Heart left ventricle (tissue), 11 donors: ENCODE measurements around the gene INPP5D. TPM values are rescaled to one million over a fixed set of nuclear protein-coding genes. Genes with fewer than 3 reads are reported as not detected.

Source experiments
- polyA plus RNA-seq, 2 donors: library from polyadenylated mRNA; stranded (reverse); fragments of 200-250 nt; gene quantifications; one replicate each; pipeline ENCODE4 v1.2.3, GENCODE V29; 2013
- total RNA-seq, 9 donors: library from RNA; depleted of rRNA in 2 of 9; stranded (reverse); fragments of >200 nt in 2 of 9; fragmentation: NEBNext Ultra II Directional in 3 of 9; extraction: Animal tissue kit (Norgen Biotek cat#: 25700) in 3 of 9; gene quantifications; one replicate each; pipeline versions ENCODE4 v1.1.0 to v1.2.4, GENCODE V29; 2016 to 2023
- donor health status: ischemic (EF 13 %, LVEDD 7.1; RV severe dilation, severe dysfunction).
- donor health status: healthy with polysubstance abuse.
- donor health status: DM: no; HTN: yes; CAD: no.
- donor health status: DM: no; HTN: no; CAD: no.
- donor health status: ischemic (EF 25% LVEDD 5.7; RV mildly dilated, moderate dysfunction).
- donor health status: healthy.
- donor health status: DM: yes; HTN: yes; CAD: no.
- donor health status: PGD.
- donor health status: nonischemic (EF 23%, LVEDD 6.1; RV moderate dilation, normal function).

Gene INPP5D
- total and polyA plus RNA-seq, 11 donors, result 2.8 to 29.1 (median 4.9) TPM

Other genes with a start within 250 kb of the INPP5D start
- 1 to 10 TPM in 3 of 9 donors, under 1 TPM in 6; 0.38 to 2.9 (median 0.74) TPM for gene SNORC, start 190.1 kb upstream of the INPP5D start, total RNA-seq
- under 1 TPM; 0.46 to 0.88 TPM for gene SNORC, start 190.1 kb upstream of the INPP5D start, polyA plus RNA-seq
- gene NGEF, start 47.1 kb upstream of the INPP5D start, total RNA-seq, result under 1 TPM in 5 of 9 donors, not detected in 4; 0.19 to 0.62 (median 0.56) TPM
- under 1 TPM; 0.15 to 0.42 TPM for gene NGEF, start 47.1 kb upstream of the INPP5D start, polyA plus RNA-seq
- not detected for gene NEU2, start 27.7 kb upstream of the INPP5D start, total RNA-seq
- gene NEU2, start 27.7 kb upstream of the INPP5D start, polyA plus RNA-seq, result not detected
- gene ATG16L1, start 191.3 kb downstream of the INPP5D start, total RNA-seq, result 10 to 100 TPM; 13.7 to 22.2 (median 15.8) TPM
- gene ATG16L1, start 191.3 kb downstream of the INPP5D start, polyA plus RNA-seq, result 10 to 100 TPM in 1 of 2 donors, 1 to 10 TPM in 1; 7.0 to 26.7 TPM
- gene SAG, start 247.5 kb downstream of the INPP5D start, total RNA-seq, result 1 to 10 TPM in 1 of 9 donors, not detected in 8; 1.4 TPM
- not detected for gene SAG, start 247.5 kb downstream of the INPP5D start, polyA plus RNA-seq